Skeletal muscle cell (primary cell): ENCODE data around the gene AMER3.

Source experiments
- DNase-seq: peaks from one replicate; pipeline ENCODE4 v3.0.0-alpha.2; 2010; ENCODE audit warnings: low read depth
- H3K4me3 ChIP-seq: 2 replicates; pipeline ENCODE4 v1.5.1; 2011; ENCODE audit warnings: low read depth, mild to moderate bottlenecking, control low read depth, low read length, moderate library complexity

AMER3 gene

DNA sequence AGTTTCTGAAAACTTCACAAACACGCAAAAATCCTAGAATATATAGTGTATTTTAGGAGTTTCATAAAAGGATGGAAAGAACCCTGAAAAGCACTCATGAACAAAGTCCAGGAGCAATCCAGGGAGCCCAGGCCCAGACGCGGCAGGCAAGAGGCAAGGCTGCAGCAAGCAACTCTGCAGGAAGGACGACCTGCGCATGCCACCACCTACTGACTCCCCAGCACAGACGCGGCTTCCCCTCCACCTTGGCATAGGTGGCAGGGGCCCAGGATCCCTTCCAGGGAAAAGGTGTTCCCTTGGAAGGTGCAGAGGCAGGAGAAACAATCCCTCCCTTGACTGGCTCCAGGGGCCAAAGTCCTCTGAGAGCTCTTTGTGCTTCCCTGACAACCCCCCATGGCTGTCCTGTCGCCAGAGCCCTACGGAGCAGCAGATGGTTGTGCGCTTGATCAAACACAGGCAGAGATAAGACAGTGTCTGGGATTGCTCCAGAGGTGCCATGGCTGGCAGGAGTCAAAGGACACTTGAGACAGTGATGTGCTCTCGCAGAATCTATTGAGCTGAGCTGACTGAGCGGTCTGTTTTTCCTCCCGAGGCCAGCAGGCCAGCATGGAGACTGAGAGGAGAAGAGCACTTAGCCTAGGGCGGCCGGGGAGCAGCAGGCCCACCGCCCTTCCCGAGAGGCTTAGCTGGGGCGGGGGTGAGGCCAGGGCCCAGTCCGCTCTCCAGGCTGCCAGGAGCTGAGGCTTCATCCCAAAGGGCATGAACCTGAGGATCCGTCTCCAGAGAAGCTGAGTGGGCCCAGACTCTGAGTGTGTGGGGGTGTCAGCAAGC lies 10.8 kb upstream of the AMER3 start:
- no peak overlapping the region for H3K4me3 ChIP-seq
- DNase-seq = no peak

GRCh38 chr2:130749078-130749477 lies 6.3 kb upstream of the AMER3 start:
- DNase-seq = no peak

GRCh38 chr2:130749641-130750040 lies 5.7 kb upstream of the AMER3 start:
- H3K4me3 ChIP-seq = no peak overlapping the region
- DNase-seq = no peak

More at GRCh38 chr2:130749078-130749477, 6.3 kb upstream of the AMER3 start:
- H3K4me3 ChIP-seq = no peak overlapping the region

- H3K4me3 ChIP-seq = no peak overlapping the region
- no peak for DNase-seq
Observed at GRCh38 chr2:130754811-130755210, 529 bp upstream of the AMER3 start.

DNA sequence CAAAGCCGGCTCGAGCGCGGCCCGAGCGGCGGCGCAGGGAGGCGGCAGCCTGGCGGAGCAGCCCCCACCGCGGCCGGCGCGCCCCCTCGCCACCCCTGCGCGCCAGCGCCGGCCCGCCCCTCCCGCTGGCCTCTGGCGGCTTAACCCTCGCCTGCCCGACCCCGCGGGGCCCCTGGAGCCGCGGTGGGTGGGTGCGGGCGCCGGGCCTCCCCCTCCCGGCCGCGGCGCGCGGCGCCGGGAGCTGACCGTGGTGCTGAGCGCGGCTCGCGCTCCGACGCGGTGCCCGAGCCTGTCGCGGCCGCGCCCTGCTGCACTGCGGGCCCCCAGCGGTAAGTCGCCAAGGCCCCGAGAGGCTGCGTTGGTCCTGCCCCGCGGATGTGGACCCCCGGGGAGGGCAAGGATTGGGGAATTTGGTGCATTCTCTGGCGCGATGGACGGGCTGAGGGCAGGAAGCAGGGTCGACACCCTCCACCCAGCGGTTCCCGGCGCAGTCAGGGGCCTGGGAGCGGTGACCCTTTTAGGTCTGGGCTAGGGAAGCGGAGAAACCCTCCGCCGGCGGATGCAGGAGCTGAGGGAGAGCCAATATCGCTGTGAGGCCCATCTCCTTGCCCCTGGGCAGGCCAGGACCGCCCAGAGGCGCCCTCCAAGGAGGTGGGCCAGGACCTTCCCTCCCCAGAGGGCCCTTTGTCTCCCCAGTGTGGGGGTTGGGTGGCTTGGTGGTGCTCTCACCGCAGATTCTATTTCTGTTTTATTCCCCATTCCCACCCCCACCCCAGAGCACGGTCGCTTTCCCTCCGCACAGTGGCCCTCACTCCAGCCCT lies 923 bp downstream of the AMER3 start:
- peak overlapping the region; percentile 9 for H3K4me3 ChIP-seq
- no peak for DNase-seq

DNA sequence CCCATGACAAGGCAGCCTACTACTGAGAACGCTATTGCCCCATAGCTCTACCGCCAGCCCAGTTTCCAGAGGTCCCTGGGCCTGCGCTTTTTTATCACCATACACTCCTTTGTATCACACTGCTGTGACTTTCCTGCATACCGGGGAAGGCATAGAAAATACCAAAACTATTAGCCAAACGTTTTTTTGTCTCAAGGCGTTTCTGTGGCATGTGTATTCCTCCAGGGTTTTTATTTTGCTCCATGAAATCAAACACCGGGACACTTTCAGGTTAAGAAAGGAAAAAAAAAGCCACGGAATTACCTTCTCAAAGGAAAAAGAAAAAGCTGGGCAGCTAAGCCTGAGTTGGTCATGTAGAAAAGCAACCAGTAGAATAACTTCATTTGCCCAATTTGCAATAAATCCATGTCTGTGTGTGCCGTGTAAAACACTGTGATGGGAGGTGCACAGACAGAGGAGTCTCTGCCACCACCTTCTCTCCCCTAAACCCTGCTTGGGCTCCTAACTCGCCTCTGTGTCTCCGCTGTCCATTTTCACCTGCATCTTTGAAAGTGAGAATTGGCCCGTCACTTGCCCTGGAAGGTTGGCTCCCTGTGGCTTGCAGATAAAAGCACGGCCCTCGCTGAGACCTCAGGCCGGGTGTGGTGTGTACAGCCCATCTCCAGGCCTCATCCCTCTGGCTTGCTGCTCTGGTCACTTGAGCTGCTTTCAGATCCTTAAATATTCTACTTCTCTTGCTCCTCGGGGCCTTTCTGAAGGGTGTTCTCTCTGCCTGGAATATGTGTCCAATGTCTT lies 1.7 kb downstream of the AMER3 start:
- DNase-seq = no peak
- no peak overlapping the region for H3K4me3 ChIP-seq

- no peak for DNase-seq
- no peak overlapping the region for H3K4me3 ChIP-seq
Observed at GRCh38 chr2:130759906-130760753, 4.8 kb downstream of the AMER3 start.

GRCh38 chr2:130760754-130761751 lies 5.7 kb downstream of the AMER3 start:
- no peak overlapping the region for H3K4me3 ChIP-seq
- DNase-seq = no peak

DNA sequence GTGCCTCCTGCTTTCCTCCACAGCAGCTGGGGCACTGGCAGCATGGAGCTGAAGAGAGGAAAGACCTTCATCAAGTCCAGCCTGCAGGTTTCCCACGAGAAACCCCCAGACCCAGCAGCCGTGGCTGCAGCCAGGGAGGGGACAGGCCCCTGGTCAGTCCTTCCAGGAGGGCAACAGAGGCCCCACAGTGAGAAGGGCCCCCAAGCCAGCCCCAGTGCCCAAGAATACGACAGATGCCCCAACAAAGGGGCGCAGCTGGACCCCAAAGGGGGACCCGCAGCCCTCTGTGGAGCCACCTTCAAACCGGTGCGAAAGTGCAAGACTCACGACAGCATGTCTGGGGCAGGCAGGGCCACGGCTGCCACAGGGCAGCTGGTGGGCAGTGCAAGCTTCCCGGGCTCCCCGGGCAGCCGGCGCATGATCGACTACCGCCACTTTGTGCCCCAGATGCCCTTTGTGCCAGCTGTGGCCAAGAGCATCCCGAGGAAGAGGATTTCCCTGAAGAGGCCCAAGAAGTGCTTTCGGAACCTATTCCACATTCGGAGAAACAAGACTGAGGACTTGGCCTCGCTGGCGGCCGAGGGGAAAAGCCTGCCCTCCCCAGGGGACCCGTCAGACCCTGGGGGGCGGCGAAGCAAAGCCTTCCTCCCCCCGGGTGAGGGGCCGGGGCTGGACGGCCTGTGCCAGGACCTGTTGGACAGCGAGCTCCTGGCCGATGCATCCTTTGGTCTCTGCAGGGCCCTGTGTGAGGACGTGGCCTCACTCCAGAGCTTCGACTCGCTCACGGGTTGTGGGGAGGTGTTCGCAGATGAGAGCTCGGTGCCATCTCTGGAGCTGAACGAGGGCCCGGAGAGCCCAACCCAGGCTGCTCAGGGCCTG lies 6.9 kb downstream of the AMER3 start:
- DNase-seq = no peak
- H3K4me3 ChIP-seq = no peak overlapping the region

DNA sequence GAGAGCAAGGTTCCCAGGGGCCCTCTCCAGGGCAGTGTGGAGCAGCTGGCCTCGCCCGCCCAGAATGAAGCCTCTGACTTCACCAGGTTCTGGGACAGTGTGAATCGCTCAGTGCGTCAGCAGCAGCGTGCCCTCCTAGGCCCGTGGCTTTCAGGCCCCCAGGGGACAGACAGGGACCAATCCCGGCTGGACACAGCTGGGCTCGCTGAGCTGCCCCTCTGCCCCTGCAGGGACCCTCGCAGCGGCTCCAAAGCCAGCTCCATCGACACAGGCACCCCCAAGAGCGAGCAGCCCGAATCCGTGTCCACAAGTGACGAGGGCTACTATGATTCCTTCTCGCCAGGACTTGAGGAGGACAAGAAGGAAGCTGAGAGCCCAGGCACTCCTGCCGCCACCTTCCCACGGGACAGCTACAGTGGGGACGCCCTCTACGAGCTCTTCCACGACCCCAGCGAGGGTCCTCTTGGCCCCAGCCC lies 7.6 kb downstream of the AMER3 start:
- no peak overlapping the region for H3K4me3 ChIP-seq
- no peak for DNase-seq

GRCh38 chr2:130763405-130763804 lies 8.1 kb downstream of the AMER3 start:
- DNase-seq = no peak
- no peak overlapping the region for H3K4me3 ChIP-seq

- DNase-seq = no peak
- H3K4me3 ChIP-seq = no peak overlapping the region
Observed at GRCh38 chr2:130764035-130764820, 8.9 kb downstream of the AMER3 start.

DNA sequence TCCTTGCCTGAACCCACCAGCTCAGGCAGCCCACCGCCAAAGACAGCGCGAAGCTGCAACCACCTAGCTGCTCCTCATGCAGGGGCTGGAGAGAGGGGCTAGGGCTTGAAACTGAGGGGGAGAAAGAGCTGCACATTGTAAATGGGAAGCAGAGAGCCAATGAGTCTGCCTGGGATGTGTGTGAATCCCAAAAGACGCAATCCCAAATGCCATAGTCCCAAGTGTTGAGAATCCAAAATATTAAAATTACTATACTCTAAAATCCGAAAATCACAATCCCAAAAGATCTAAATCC lies 9.4 kb downstream of the AMER3 start:
- no peak for DNase-seq
- no peak overlapping the region for H3K4me3 ChIP-seq

DNA sequence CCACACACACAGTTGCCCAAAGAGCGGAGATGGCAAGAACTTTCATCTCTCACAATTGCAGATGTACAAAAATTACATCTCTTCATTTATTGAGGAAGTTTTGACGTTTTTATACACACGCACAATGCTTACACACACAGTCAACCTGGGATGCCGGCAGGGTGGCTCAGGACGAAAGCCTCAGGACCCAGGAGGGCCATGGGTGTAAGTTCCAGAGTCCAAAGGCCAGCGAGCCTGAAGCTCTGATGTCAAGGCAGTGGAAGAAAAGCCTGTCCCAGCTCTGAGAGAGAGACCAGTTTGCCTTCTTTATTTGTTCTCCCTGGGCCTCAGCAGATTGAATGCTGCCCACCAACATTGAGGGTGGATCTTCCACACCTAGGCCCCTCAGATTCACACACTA lies 10.1 kb downstream of the AMER3 start:
- DNase-seq = no peak
- no peak overlapping the region for H3K4me3 ChIP-seq

- H3K4me3 ChIP-seq = no peak overlapping the region
- no peak for DNase-seq
Observed at GRCh38 chr2:130766037-130766436, 10.7 kb downstream of the AMER3 start.

DNA sequence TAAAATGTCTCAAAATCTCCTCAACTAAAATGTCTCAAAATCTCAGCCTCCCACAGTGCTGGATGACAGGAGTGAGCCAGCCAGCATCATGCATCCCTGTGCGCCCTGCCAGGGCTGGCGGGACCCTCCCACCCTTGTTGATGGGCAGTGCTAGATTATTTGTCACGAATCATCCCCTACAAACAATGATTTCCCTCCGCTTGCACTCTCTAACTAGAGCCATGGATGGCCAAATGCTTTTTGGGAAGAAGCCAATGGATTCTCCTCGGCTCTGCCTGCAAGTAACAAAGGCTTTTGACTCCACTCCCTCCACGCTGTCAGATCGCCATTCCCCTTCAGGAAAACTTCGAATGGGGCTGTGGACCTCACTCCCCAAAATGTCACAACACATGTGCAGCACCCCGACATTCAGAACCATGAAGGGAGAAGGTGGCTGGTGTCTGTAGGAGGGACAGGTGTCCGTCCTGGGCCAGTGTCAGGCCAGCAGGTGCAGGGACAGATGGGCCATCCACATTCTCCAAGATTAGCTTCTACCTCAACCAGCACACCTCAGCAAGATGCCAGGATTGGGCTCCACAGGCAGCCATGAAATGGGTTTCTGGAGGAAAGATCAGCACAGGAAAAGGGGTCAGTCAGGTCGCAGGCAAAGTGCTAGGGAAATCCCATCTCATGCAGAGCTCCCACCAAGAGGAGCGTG lies 11.5 kb downstream of the AMER3 start:
- no peak for DNase-seq
- H3K4me3 ChIP-seq = no peak overlapping the region
